ENCODE results near the gene SKIDA1. TPM values are rescaled to one million over a fixed set of nuclear protein-coding genes. Genes with fewer than 3 reads are reported as not detected.

The SKIDA1 gene
- total and polyA plus RNA-seq, 11 donors: 0.61 to 5.4 (median 3.1) TPM

DNA sequence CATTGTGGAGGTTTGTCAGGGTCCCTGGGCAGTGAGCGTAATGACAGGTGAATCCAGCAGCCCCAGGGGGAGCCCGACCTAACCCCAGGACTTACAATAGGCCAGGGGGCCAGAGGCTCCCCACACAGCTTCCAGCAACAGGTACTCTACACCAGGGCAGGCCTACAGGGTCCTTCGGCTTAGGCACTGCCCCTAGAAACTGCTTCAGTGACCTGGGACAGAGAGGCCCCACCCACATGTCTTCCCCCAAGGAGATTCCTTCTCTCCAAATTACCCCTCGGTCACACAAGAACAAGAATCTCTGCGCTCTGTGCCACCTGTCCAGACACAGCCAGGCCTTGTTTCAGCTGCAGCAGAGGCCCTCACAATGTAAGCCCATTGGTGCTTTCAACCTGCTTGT is 24.4 kb downstream of the SKIDA1 start:
- Histone ChIP-seq H3K27ac (no peak overlapping the region), H3K4me1 (peaks cover 0 to 27% (median 2%) of the 10 kb centered on the region in 12 donors), H3K4me3 (no peak overlapping the region), H3K27me3 (peaks cover 0 to 46% (median 0%) of the 10 kb centered on the region in 9 donors), H3K9me3 (no peaks in the 10 kb centered on the region), H3K36me3 (no peaks in the 10 kb centered on the region)
- intact Hi-C loops (cut with DNase I): loop anchor here in 1 of 10 donors (10.0 kb wide), 1 partner anchor 454 kb away; no protein-coding TSS in a partner anchor
- no peak for ATAC-seq
- TF ChIP-seq, protein P1, sequence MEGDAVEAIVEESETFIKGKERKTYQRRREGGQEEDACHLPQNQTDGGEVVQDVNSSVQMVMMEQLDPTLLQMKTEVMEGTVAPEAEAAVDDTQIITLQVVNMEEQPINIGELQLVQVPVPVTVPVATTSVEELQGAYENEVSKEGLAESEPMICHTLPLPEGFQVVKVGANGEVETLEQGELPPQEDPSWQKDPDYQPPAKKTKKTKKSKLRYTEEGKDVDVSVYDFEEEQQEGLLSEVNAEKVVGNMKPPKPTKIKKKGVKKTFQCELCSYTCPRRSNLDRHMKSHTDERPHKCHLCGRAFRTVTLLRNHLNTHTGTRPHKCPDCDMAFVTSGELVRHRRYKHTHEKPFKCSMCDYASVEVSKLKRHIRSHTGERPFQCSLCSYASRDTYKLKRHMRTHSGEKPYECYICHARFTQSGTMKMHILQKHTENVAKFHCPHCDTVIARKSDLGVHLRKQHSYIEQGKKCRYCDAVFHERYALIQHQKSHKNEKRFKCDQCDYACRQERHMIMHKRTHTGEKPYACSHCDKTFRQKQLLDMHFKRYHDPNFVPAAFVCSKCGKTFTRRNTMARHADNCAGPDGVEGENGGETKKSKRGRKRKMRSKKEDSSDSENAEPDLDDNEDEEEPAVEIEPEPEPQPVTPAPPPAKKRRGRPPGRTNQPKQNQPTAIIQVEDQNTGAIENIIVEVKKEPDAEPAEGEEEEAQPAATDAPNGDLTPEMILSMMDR (IDR thresholded peaks at IDR 0.05): no peak
- TF ChIP-seq POLR2A (IDR thresholded peaks at IDR 0.05): no peak
- DNase-seq: no peak
- 85 to 95% (median 93%) methylated on average over 5 of the region's 5 CpGs for WGBS, 4 donors

DNA sequence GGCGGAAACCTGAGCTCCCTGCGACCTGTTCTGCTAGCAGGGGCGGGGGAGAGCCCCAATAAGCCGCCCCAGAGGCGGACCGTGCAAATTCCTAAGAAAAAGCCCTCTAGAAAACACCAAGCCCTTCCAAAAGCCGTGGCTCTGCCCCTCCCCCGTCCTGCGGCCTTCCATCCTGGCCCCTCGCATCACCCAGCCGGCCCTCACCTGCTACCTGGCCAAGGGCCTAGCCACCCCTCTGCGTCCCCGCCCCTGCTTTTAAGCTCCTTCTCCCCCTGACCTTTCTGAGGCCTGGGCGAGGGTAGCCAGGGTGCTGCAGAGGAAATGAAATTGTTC is 24.9 kb downstream of the SKIDA1 start:
- intact Hi-C loops (cut with DNase I): loop anchor here in 1 of 10 donors (10.0 kb wide), 1 partner anchor 454 kb away; no protein-coding TSS in a partner anchor
- H3K36me3 ChIP-seq: no peaks in the 10 kb centered on the region
- no peak for ATAC-seq
- H3K9me3 ChIP-seq: no peaks in the 10 kb centered on the region
- TF ChIP-seq POLR2A (IDR thresholded peaks at IDR 0.05): no peak
- TF ChIP-seq, protein P1 (IDR thresholded peaks at IDR 0.05): no peak
- peaks cover 0 to 23% (median 4%) of the 10 kb centered on the region in 12 donors for H3K4me1 ChIP-seq
- WGBS, 4 donors: 58 to 77% (median 64%) methylated on average over 8 to 14 of the region's 14 CpGs
- H3K27me3 ChIP-seq: peaks cover 0 to 46% (median 0%) of the 10 kb centered on the region in 9 donors
- DNase-seq: no peak
- H3K27ac ChIP-seq: peak overlapping the region in 1 of 12 donors; percentile 19
- peak overlapping the region; percentile 11 to 56 (median 50) for H3K4me3 ChIP-seq

DNA sequence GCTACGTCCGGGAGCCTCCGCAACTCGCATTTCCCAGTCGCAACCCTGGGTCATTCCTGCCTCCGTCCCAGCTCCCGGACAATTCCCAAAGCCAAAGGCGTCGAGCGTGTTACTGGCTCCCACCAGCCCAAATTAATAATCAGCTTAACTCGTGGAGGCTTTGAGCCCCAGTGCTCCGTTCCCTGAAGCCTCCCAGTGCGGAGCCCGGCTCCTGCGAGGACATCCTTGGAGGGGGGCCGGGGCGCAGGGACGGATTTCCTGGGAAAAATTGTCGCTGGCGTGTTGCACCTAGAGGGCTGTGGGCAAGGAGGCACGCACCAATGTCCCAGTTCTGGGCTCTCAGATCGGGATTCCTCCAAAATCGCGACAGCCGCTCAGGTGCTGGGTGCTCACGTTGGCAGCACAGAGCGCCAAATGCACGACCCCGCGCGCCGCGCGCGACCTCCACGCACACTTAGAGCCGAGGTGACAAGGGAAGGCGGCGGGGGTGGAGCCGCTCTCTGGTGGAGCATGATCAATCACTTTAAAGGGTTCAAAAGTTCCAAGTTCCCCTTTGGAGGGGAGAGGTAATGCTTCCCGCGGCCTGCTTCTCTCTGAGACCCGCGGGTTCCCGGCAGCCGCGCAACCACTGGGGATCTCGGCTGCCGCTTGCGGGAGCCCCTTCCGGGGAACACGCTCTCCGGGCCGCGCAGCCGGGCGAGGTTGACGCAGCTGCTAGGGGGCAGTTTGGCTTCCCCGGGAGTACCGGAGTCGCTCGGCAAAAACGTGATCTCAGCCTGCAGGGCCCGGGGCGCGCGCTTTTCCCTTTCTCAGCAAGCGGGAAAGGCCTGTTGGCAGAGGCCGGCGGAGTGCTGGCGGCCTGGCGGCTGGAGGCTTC is 25.5 kb downstream of the SKIDA1 start:
- Histone ChIP-seq H3K9me3 (no peaks in the 10 kb centered on the region), H3K27ac (peak overlapping the region in 2 of 12 donors; percentile 19 to 30), H3K36me3 (no peaks in the 10 kb centered on the region), H3K4me1 (peaks cover 0 to 26% (median 4%) of the 10 kb centered on the region in 12 donors), H3K4me3 (peak overlapping the region; percentile 11 to 56 (median 50)), H3K27me3 (peaks cover 0 to 46% (median 0%) of the 10 kb centered on the region in 9 donors)
- WGBS, 4 donors: 42 to 58% (median 47%) methylated on average over 38 to 72 of the region's 72 CpGs
- ATAC-seq (no peak), DNase-seq (peak in 4 of 5 donors; percentile 21 to 73 (median 38))
- TF ChIP-seq POLR2A (IDR thresholded peaks at IDR 0.05): no peak
- TF ChIP-seq, protein P1 (IDR thresholded peaks at IDR 0.05): peak in 1 of 12 donors; percentile 6
- intact Hi-C loops (cut with DNase I): loop anchor here in 9 of 10 donors (5.0 to 10.0 kb wide), 12 partner anchors 32 to 1487 kb away; partner anchors contain the start of genes MLLT10 (in 3 of the 9) and COMMD3 (in 1 of the 9)

DNA sequence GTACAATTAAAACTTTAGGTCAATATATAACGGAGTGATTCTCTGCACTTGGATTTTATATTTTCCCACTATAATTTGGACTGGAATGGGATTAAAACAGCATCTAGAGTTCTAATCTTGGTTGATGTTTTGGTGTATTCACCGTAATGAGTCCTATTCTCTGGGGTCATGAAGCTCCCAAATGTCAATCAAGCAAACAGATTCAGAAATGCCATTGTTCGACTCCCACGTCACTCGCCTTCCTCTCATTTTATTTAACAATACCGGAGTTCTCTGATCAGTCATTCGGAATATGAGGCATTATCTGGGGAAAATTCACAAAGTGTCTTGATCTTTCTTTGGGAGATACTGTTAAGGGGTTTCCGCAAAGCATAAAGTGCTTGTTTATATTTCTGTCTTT is 26.5 kb downstream of the SKIDA1 start:
- peaks cover 0 to 56% (median 0%) of the 10 kb centered on the region in 9 donors for H3K27me3 ChIP-seq
- no peak overlapping the region for H3K27ac ChIP-seq
- intact Hi-C loops (cut with DNase I): loop anchor here in 9 of 10 donors (5.0 to 10.0 kb wide), 12 partner anchors 33 to 1488 kb away; partner anchors contain the start of genes MLLT10 (in 3 of the 9) and COMMD3 (in 1 of the 9)
- H3K9me3 ChIP-seq: no peaks in the 10 kb centered on the region
- 90 to 95% (median 93%) methylated on average over 8 of the region's 8 CpGs for WGBS, 4 donors
- H3K4me1 ChIP-seq: peaks cover 0 to 31% (median 7%) of the 10 kb centered on the region in 12 donors
- H3K36me3 ChIP-seq: no peaks in the 10 kb centered on the region
- DNase-seq (no peak), ATAC-seq (no peak)
- H3K4me3 ChIP-seq: no peak overlapping the region
- TF ChIP-seq, protein P1 (IDR thresholded peaks at IDR 0.05): no peak
- TF ChIP-seq POLR2A (IDR thresholded peaks at IDR 0.05): no peak
